ENCODE measurements around the gene ASCL5.

- peak; percentile 25 for TF ChIP-seq CTCF (IDR thresholded peaks at IDR 0.05; ENCODE audit: borderline replicate concordance, extremely low read depth, low read length, poor library complexity, severe bottlenecking)
- TF ChIP-seq EZH2 (IDR thresholded peaks at IDR 0.05; ENCODE audit: borderline replicate concordance, low read depth, low read length, severe bottlenecking) = no peak
Observed at GRCh38 chr1:201080135-201080534, 46.8 kb downstream of the ASCL5 start.

Data from DND-41 (cell line).